Stimulated activated naive CD8-positive, alpha-beta T cell treated with anti-CD3 and anti-CD28 coated beads, Interleukin-15, amount 100 ng/mL, for 72 hours (primary cell): ENCODE data around the gene TPSD1.
"Not testable (repeated sequence)": the region's sequence is repeated elsewhere in the genome, so short reads cannot be mapped to it uniquely, and the experiment has no call there.

ENCODE experiments used
- ATAC-seq: fragments of 150-1000 bp; cut with Tn5 transposase; 2 replicates; pipeline ENCODE4 v1.10.0; 2021; ENCODE audit warnings: mild to moderate bottlenecking, moderate library complexity
- DNase-seq, 2 donors: peaks; one replicate each; pipeline ENCODE4 v3.0.0; 2021 to 2022
- H3K27ac Mint-ChIP-seq, 2 donors: one replicate each; pipeline ENCODE4 v1.8.0; 2022; ENCODE audit warnings: mild to moderate bottlenecking in 2 of 2, mixed read lengths in 2 of 2, moderate library complexity in 2 of 2
- H3K27me3 Mint-ChIP-seq: one replicate; pipeline ENCODE4 v1.8.0; 2022; ENCODE audit warnings: mixed read lengths
- H3K4me1 Mint-ChIP-seq: one replicate; pipeline ENCODE4 v1.8.0; 2022; ENCODE audit warnings: mild to moderate bottlenecking, mixed read lengths
- H3K4me3 Mint-ChIP-seq, 2 donors: one replicate each; pipeline ENCODE4 v1.8.0; 2022; ENCODE audit warnings: mild to moderate bottlenecking in 2 of 2, mixed read lengths in 2 of 2, moderate library complexity in 1 of 2
- H3K9me3 Mint-ChIP-seq, 2 donors: one replicate each; pipeline ENCODE4 v1.8.0; 2022; ENCODE audit warnings: mixed read lengths in 2 of 2

Gene TPSD1

DNA sequence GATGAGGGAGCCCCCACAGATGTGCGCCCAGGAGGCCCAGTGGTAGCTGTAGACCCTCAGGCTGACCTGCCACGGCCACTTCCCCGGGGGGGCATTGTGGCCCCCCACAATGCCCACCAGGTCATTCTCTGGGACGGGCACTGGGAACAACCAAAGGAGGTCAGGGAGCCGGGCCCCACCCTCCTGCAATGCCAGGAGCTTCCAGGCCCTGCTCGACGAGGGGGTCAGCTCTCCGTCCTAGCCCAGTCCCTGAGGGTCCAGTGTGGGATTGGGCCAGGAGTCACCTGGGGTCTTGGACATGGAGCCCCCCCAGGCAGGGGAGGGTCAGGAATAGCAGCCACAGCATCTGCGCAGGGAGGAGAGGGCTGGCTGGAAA lies 7.0 kb downstream of the TPSD1 start:
- Mint-ChIP-seq H3K9me3 (peaks cover 9 to 11% of the 10 kb centered on the region in 2 donors), H3K27ac (no peak overlapping the region), H3K27me3 (peaks cover 49% of the 10 kb centered on the region), H3K4me3 (no peak overlapping the region), H3K4me1 (peaks cover 12% of the 10 kb centered on the region)
- ATAC-seq, result no peak
- no peak for DNase-seq

DNA sequence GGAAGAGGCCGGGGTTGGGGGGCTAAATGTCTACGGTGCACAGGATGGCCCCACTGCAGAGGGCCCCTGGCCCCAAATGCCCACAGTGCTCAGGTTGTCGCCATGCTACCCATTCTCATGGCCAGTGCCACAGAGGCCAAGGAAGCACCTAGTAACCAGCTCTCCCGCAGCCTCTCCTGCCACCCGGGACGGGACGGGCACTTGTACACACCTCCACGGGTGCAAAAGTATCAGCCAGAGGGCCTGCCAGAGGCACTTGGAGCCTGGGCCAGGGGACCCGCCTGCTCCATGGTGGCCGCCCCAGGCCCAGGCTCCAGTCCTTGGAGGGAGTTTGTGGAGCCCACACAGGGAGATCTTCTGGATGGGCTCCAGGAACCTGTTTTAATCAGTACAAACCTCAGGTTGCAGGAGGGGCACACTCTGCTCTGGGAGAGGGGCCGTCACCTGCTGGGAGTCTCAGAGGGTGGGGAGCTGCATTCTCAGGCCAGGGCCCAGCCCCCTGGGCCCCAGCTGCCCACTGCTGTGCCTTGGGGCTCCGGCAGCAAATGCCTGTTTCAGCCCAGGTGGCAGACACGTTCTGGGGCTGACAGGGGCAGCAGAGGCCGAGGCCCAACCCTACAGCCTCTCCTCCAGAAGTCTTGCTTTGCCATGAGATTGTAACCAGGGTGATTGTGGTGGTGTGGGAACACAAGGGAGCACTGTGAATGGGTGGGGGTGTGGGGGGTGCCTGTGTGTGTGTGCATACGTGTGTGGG lies 7.9 kb downstream of the TPSD1 start:
- DNase-seq (no peak), ATAC-seq (no peak)
- peaks cover 9 to 11% of the 10 kb centered on the region in 2 donors for H3K9me3 Mint-ChIP-seq
- peaks cover 10% of the 10 kb centered on the region for H3K4me1 Mint-ChIP-seq
- H3K27me3 Mint-ChIP-seq, result peaks cover 41% of the 10 kb centered on the region
- H3K4me3 Mint-ChIP-seq, result no peak overlapping the region
- H3K27ac Mint-ChIP-seq, result no peak overlapping the region

DNA sequence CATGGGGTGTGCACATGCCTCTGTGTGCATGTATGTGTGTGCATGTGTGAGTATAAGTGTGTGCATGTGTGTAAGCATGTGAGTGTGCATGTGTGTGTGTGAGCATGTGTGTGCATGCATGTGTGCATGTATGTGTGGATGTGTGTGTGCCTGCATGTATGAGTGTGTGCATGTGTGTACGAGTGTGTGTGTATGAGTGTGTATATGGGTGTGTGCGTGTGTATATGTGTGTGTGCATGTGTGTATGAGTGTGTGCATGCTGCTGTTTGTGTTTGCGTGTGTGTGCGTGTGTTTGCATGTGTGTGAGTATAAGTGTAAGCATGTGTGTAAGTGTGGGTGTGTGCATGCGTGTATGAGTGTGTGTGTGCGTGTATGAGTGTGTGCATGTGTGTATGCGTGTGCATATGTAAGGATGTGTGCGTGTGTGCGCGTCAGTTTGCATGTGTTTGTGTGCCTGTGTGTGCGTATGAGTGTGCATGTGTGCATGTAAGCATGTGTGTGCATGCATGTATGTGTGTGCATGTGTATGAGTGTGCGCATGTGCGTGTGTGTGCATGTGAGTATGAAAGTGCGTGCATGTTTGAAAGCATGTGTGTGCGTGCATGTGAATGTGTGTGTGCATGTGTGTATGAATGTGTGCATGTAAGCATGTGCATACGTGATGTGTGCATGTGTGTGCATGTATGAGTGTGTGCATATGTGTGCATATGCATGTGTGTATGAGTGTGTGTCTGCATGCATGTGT lies 8.6 kb downstream of the TPSD1 start:
- no peak overlapping the region for H3K4me3 Mint-ChIP-seq

DNA sequence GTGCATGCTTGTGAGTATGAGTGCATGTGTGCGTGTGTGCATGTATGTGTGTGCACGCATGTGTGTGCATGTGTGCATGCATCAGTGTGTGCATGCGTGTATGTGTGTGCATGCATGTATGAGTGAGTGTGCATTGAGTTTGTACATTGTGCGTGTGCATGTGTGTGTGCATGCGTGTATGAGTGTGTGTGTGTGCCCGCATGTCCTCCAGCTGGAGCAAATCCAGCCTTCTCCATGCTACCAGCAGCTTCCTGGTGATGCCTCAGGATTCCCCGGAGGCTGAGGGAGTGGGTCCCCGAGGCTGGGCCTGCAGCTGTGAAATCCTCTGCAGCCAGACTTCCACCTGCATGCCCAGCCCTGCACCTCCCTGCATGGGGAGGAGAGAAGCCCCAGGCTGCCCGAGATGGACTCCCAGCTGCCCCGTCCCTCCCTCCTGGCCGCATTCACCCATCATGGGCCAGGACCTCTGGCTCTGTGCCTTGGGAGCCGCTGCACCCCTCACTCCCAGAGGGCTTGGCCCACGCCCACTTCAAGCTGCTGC lies 9.3 kb downstream of the TPSD1 start:
- peaks cover 27% of the 10 kb centered on the region for H3K27me3 Mint-ChIP-seq
- peaks cover 9 to 11% of the 10 kb centered on the region in 2 donors for H3K9me3 Mint-ChIP-seq
- no peak overlapping the region for H3K4me3 Mint-ChIP-seq
- peak overlapping the region in 1 of 2 donors; percentile 42 for H3K27ac Mint-ChIP-seq
- DNase-seq, result no peak
- peaks cover 4% of the 10 kb centered on the region for H3K4me1 Mint-ChIP-seq
- ATAC-seq, result no peak

More for the DNA sequence above, 8.6 kb downstream of the TPSD1 start:
- Mint-ChIP-seq H3K9me3 (peaks cover 9 to 11% of the 10 kb centered on the region in 2 donors), H3K4me1 (peaks cover 4% of the 10 kb centered on the region), H3K27me3 (peaks cover 34% of the 10 kb centered on the region), H3K27ac (no peak overlapping the region)
- ATAC-seq, result no peak
- DNase-seq, result no peak

DNA sequence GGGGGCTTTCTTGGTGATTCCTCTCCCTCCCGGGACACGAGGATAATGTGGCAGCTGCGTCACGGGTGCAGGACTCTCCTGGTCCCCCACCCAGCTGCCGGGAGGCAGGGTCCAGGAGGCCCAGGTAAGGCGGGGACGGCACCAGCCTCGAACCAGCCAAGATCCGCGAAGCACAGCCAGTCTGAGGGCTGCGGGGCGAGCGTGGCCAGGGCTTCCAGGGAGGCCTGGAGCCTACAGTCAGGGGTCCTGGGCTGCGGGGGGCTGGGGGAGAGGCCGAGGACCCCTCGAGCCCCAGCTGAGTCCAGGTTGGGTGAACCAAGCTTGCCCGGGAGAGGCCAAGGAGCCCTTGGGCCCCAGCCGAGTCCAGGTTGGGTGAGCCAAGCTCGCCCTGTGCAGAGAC lies 10.0 kb downstream of the TPSD1 start:
- Mint-ChIP-seq H3K9me3 (peaks cover 9 to 11% of the 10 kb centered on the region in 2 donors), H3K4me3 (no peak overlapping the region), H3K4me1 (peaks cover under 1% of the 10 kb centered on the region), H3K27ac (no peak overlapping the region), H3K27me3 (peaks cover 21% of the 10 kb centered on the region)
- ATAC-seq, result no peak
- DNase-seq, result no peak

DNA sequence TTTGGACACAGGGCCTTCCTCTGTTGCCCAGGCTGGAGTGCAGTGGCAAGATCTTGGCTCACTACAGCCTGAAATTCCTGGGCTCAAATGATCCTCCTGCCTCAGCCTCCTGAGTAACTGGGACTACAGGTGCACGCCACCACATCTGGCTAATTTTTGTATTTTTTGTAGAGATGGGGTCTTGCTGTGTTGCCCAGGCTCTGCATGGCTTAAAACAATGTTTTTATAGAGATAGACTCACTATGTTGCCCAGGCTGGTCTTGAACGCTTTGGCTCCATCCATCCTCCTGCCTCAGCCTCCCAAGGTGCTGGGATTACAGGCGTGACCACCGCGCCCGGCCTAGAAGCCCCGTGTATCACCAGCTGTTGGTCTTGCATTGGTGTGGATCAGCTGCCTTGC lies 13.5 kb downstream of the TPSD1 start:
- H3K4me3 Mint-ChIP-seq, DNase-seq, ATAC-seq, H3K9me3 Mint-ChIP-seq, H3K4me1 Mint-ChIP-seq, H3K27ac Mint-ChIP-seq: not testable (repeated sequence)
- peaks cover 24% of the 10 kb centered on the region for H3K27me3 Mint-ChIP-seq

DNA sequence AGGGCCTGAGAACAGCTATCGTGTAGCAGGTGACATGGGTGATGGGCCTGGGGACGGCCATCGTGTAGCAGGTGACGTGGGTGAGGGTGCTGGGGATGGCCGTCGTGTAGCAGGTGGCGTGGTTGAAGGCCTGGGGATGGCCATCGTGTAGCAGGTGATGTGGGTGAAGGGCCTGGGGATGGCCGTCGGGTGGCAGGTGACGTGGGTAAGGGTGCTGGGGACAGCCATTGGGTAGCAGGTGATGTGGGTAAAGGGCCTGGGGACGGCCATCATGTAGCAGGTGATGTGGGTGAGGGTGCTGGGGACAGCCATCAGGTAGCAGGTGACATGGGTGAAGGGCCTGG lies 15.5 kb downstream of the TPSD1 start:
- Mint-ChIP-seq H3K4me1 (peaks cover 7% of the 10 kb centered on the region), H3K9me3 (no peaks in the 10 kb centered on the region), H3K4me3 (no peak overlapping the region), H3K27me3 (peaks cover 42% of the 10 kb centered on the region), H3K27ac (no peak overlapping the region)
- DNase-seq (no peak), ATAC-seq (no peak)

DNA sequence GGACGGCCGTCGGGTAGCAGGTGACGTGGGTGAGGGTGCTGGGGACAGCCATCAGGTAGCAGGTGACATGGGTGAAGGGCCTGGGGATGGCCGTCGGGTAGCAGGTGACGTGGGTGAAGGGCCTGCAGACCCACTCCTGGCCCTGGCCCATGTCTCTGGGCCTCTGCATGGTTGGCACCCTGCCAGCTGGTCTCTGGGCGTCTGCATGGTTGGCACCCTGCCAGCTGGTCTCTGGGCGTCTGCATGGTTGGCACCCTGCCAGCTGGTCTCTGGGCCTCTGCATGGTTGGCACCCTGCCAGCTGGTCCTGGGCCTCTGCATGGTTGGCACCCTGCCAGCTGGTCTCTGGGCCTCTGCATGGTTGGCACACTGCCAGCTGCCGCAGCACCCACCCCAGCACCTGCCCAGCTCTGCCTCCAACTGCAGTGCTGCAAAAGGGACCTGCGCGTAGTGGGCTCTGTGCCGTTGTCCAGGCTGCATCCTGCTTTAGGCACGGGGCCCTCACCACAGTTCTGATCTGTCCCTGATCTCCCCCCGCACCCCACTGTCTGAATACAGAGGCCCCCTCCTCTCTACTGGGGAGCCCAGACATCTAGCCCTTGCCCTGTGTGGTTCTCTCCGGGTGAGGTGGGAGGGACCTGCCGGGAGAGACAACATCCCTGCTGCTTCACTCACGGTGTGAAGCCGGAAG lies 16.0 kb downstream of the TPSD1 start:
- ATAC-seq, DNase-seq, H3K4me3 Mint-ChIP-seq, H3K9me3 Mint-ChIP-seq, H3K4me1 Mint-ChIP-seq: not testable (repeated sequence)
- Mint-ChIP-seq H3K27me3 (peaks cover 45% of the 10 kb centered on the region), H3K27ac (peak overlapping the region in 1 of 2 donors; percentile 19)

- Mint-ChIP-seq H3K9me3 (no peaks in the 10 kb centered on the region), H3K4me1 (peaks cover 7% of the 10 kb centered on the region), H3K27me3 (peaks cover 52% of the 10 kb centered on the region), H3K27ac (peak overlapping the region in 1 of 2 donors; percentile 19), H3K4me3 (no peak overlapping the region)
- DNase-seq (no peak), ATAC-seq (no peak)
Measured at GRCh38 chr16:1272453-1273198, 16.8 kb downstream of the TPSD1 start.

DNA sequence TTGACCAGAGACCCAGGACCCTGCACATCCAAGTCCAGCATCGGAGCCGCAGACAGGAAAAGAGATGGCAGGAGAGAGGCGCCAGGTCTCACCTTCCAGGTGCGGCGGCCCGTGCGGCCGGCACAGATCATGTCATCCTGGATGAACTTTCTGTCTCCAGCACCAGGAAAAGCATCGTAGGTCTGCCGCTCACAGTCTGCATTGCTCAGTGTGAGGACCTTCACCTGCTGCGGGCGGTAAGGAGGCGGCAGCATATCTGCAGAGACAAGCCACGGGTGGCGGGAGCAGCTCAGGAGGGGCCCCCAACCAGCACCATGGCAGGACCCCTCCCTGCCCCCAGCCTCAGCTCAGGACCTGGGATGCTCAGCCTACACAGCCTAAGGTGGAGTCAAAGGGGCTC lies 17.9 kb downstream of the TPSD1 start:
- ATAC-seq (no peak), DNase-seq (no peak)
- H3K4me1 Mint-ChIP-seq, result peaks cover 7% of the 10 kb centered on the region
- H3K27ac Mint-ChIP-seq, result no peak overlapping the region
- no peak overlapping the region for H3K4me3 Mint-ChIP-seq
- H3K27me3 Mint-ChIP-seq, result peaks cover 64% of the 10 kb centered on the region
- no peaks in the 10 kb centered on the region for H3K9me3 Mint-ChIP-seq

- peaks cover 73% of the 10 kb centered on the region for H3K27me3 Mint-ChIP-seq
- H3K4me1 Mint-ChIP-seq, result peaks cover 7% of the 10 kb centered on the region
- H3K9me3 Mint-ChIP-seq, result no peaks in the 10 kb centered on the region
- ATAC-seq (no peak), DNase-seq (no peak)
- H3K4me3 Mint-ChIP-seq, result no peak overlapping the region
- H3K27ac Mint-ChIP-seq, result no peak overlapping the region
Measured at GRCh38 chr16:1274767-1275166, 18.9 kb downstream of the TPSD1 start.

- Mint-ChIP-seq H3K27me3 (peaks cover 71% of the 10 kb centered on the region), H3K4me1 (peaks cover 7% of the 10 kb centered on the region), H3K27ac (no peak overlapping the region), H3K4me3 (no peak overlapping the region), H3K9me3 (no peaks in the 10 kb centered on the region)
- DNase-seq (no peak), ATAC-seq (peak; percentile 34)
Measured at GRCh38 chr16:1275791-1276579, 20.1 kb downstream of the TPSD1 start.

DNA sequence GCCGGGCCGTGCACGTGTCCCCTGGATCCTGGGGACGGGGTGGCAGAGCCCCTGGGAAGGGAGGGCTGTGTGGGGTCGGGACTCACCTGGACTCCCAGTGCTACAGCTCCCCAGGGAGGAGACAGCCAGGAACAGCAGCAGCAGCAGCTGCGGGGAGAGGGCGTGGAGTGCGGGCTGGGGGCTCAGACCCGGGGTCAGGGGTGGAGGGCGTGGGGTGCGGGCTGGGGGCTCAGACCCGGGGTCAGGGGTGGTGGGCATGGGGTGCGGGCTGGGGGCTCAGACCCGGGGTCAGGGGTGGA lies 20.7 kb downstream of the TPSD1 start:
- Mint-ChIP-seq H3K27me3 (peaks cover 66% of the 10 kb centered on the region), H3K27ac (no peak overlapping the region), H3K4me3 (no peak overlapping the region), H3K4me1 (peaks cover 1% of the 10 kb centered on the region), H3K9me3 (no peaks in the 10 kb centered on the region)
- DNase-seq (no peak), ATAC-seq (peak; percentile 50)

- Mint-ChIP-seq H3K27me3 (peaks cover 64% of the 10 kb centered on the region), H3K27ac (no peak overlapping the region), H3K4me3 (no peak overlapping the region), H3K4me1 (no peaks in the 10 kb centered on the region), H3K9me3 (no peaks in the 10 kb centered on the region)
- no peak for ATAC-seq
- no peak for DNase-seq
Measured at GRCh38 chr16:1277151-1277598, 21.3 kb downstream of the TPSD1 start.
